GM12892 (cell line): ENCODE data around the gene RBP3.

Experiments used
- POLR2A ChIP-seq: IDR thresholded peaks from 2 replicates; pipeline ENCODE4 v1.6.1; 2011; ENCODE audit warnings: low read depth, low read length, control low read depth
- POLR2AphosphoS5 ChIP-seq: IDR thresholded peaks from 2 replicates; pipeline ENCODE4 v1.6.1; 2011; ENCODE audit warnings: low read depth, low read length, control low read depth
- TAF1 ChIP-seq: IDR thresholded peaks from 2 replicates; pipeline ENCODE4 v1.6.1; 2011; ENCODE audit warnings: low read depth, mild to moderate bottlenecking, control low read depth, low read length, borderline replicate concordance

DNA sequence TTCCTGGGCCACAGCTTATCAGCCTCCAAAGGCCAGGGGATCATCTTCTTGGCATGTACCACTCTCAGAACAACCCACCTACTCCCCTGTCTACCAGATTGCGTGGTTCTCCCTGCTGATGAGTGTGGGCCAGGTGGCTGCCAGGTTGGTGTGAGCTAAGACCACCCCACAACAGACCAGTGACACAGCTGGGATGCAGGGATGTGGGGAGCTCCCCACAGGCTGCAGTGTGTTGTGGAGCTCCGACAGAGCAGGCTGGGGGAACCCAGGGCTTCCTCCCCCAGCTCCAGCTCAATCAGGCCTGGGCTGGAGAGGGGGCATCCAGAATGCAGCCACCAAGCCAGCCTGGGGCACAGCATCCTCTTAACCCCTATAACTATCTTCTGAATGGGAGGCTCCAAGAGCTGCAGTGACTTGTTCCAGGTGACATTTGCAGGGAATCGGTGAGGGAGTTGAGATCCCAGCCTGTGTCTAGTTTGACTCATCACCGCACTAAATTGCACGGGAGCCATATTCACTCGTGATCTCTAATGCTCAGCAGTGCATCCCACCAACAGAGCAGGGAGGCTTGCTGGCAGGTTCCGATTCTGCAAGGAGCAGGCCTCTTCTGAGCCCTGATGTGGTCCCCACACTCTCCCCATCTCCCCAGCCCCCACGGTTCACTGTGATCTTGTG lies 26.5 kb upstream of the RBP3 start:
- TF ChIP-seq POLR2AphosphoS5 (no peak), POLR2A (no peak), TAF1 (no peak)
